ENCODE measurements around the gene LRIG2.
"Not testable (repeated sequence)": the region's sequence is repeated elsewhere in the genome, so short reads cannot be mapped to it uniquely, and the experiment has no call there.

LRIG2 gene

GRCh38 chr1:113129529-113130185 lies 56.7 kb downstream of the LRIG2 start:
- no peak for DNase-seq (ENCODE audit: low read depth in 3 of 3)

GRCh38 chr1:113133038-113133437 lies 60.0 kb downstream of the LRIG2 start:
- DNase-seq (ENCODE audit: low read depth in 3 of 3): no peak

GRCh38 chr1:113133759-113134158 lies 60.8 kb downstream of the LRIG2 start:
- DNase-seq (ENCODE audit: low read depth in 3 of 3): no peak

GRCh38 chr1:113135460-113135859 lies 62.5 kb downstream of the LRIG2 start:
- DNase-seq (ENCODE audit: low read depth in 3 of 3): no peak

- no peak for DNase-seq (ENCODE audit: low read depth in 3 of 3)
Measured at GRCh38 chr1:113136476-113136875, 63.5 kb downstream of the LRIG2 start.

- no peak for DNase-seq (ENCODE audit: low read depth in 3 of 3)
Measured at GRCh38 chr1:113137563-113137962, 64.6 kb downstream of the LRIG2 start.

- DNase-seq (ENCODE audit: low read depth in 3 of 3): no peak
Measured at GRCh38 chr1:113138778-113139177, 65.8 kb downstream of the LRIG2 start.

GRCh38 chr1:113140176-113140575 lies 67.2 kb downstream of the LRIG2 start:
- no peak for DNase-seq (ENCODE audit: low read depth in 3 of 3)

GRCh38 chr1:113140588-113141446 lies 67.8 kb downstream of the LRIG2 start:
- DNase-seq (ENCODE audit: low read depth in 3 of 3): peak in 2 of 3 experiments; percentile 4 to 23

- DNase-seq (ENCODE audit: low read depth in 3 of 3): no peak
Measured at GRCh38 chr1:113141650-113142473, 68.9 kb downstream of the LRIG2 start.

GRCh38 chr1:113142791-113143190 lies 69.8 kb downstream of the LRIG2 start:
- DNase-seq (ENCODE audit: low read depth in 3 of 3): no peak

GRCh38 chr1:113146242-113147072 lies 73.5 kb downstream of the LRIG2 start:
- DNase-seq (ENCODE audit: low read depth in 3 of 3): no peak

- no peak for DNase-seq (ENCODE audit: low read depth in 3 of 3)
Measured at GRCh38 chr1:113147073-113147625, 74.2 kb downstream of the LRIG2 start.

- DNase-seq (ENCODE audit: low read depth in 3 of 3): no peak
Measured at GRCh38 chr1:113147826-113148225, 74.8 kb downstream of the LRIG2 start.

- DNase-seq (ENCODE audit: low read depth in 3 of 3): not testable (repeated sequence)
Measured at GRCh38 chr1:113150494-113150893, 77.5 kb downstream of the LRIG2 start.

GRCh38 chr1:113153116-113153803 lies 80.3 kb downstream of the LRIG2 start:
- DNase-seq (ENCODE audit: low read depth in 3 of 3): no peak

- no peak for DNase-seq (ENCODE audit: low read depth in 3 of 3)
Measured at GRCh38 chr1:113156368-113156767, 83.4 kb downstream of the LRIG2 start.

- DNase-seq (ENCODE audit: low read depth in 3 of 3): not testable (repeated sequence)
Measured at GRCh38 chr1:113158743-113159142, 85.7 kb downstream of the LRIG2 start.

GRCh38 chr1:113166473-113166872 lies 93.5 kb downstream of the LRIG2 start:
- DNase-seq (ENCODE audit: low read depth in 3 of 3): no peak

- no peak for DNase-seq (ENCODE audit: low read depth in 3 of 3)
Measured at GRCh38 chr1:113168946-113169345, 95.9 kb downstream of the LRIG2 start.

Measured in stimulated activated CD4-positive, alpha-beta T cell treated with anti-CD3 and anti-CD28 coated beads, TNF-alpha, amount 100 ng/mL, for 4 hours (primary cell).